PC-9 (cell line): Measurements from ENCODE around the gene GABARAPL2.

Experiments used
- CTCF ChIP-seq: fragments of 200-600 bp; sonication (generic); conservative IDR thresholded peaks from 2 replicates; pipeline ENCODE4 v1.6.1; 2017; ENCODE audit warnings: mixed run types, antibody characterized with exemption, mild to moderate bottlenecking, moderate library complexity
- EZH2 ChIP-seq: fragments of 200-600 bp; sonication (generic); IDR thresholded peaks from 2 replicates; pipeline ENCODE4 v1.8.0; 2017; ENCODE audit warnings: antibody characterized with exemption, low read depth

GRCh38 chr16:75529056-75529905, 36.9 kb upstream of the GABARAPL2 start:
- no peak for TF ChIP-seq CTCF
- TF ChIP-seq EZH2 = no peak
